ENCODE measurements around the gene HSPA5. TPM values are rescaled to one million over a fixed set of nuclear protein-coding genes. Genes with fewer than 3 reads are reported as not detected.

Gene HSPA5
- total RNA-seq, 1 donor from 2014 or later: 410 TPM

DNA sequence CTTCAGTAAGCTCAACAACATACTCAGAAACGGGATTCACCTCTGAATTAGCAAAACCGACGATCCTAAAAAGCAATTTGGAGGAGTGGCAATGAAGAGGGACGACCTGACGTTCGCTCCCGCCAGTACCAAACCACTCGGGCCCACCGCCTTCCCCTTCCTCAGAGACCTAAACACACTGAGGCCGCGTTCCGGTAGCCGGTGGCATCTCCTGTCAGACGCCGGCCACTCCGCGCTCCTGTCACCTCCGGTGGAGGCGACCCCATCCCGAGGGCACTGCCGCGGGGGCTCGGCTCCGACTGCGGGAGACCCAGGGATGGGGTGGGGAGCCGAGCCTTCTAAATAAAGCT, 52.2 kb downstream of the HSPA5 start:
- Histone ChIP-seq H3K4me3 (ENCODE audit: low read depth, low read length) (peak overlapping the region; percentile 91), H3K27me3 (ENCODE audit: control insufficient read depth, insufficient read depth, low read length) (no peaks in the 10 kb centered on the region), H3K36me3 (ENCODE audit: control insufficient read depth, insufficient read depth, low read length) (no peaks in the 10 kb centered on the region)
- TF ChIP-seq, protein P1, sequence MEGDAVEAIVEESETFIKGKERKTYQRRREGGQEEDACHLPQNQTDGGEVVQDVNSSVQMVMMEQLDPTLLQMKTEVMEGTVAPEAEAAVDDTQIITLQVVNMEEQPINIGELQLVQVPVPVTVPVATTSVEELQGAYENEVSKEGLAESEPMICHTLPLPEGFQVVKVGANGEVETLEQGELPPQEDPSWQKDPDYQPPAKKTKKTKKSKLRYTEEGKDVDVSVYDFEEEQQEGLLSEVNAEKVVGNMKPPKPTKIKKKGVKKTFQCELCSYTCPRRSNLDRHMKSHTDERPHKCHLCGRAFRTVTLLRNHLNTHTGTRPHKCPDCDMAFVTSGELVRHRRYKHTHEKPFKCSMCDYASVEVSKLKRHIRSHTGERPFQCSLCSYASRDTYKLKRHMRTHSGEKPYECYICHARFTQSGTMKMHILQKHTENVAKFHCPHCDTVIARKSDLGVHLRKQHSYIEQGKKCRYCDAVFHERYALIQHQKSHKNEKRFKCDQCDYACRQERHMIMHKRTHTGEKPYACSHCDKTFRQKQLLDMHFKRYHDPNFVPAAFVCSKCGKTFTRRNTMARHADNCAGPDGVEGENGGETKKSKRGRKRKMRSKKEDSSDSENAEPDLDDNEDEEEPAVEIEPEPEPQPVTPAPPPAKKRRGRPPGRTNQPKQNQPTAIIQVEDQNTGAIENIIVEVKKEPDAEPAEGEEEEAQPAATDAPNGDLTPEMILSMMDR (IDR thresholded peaks at IDR 0.05; ENCODE audit: insufficient read depth, low read length, poor library complexity, severe bottlenecking): no peak
- no peak for DNase-seq (ENCODE audit: low read depth)

Other genes with a start within 250 kb of the HSPA5 start
- gene SCAI, start 97.8 kb downstream of the HSPA5 start, total RNA-seq: 2.3 and 5.8 TPM in 2 replicates
- gene PPP6C, start 51.5 kb downstream of the HSPA5 start, total RNA-seq: 24.7 and 25.3 TPM in 2 replicates
- gene RABEPK, start 40.8 kb downstream of the HSPA5 start, total RNA-seq: 19.8 and 24.2 TPM in 2 replicates
- gene GAPVD1, start 20.5 kb upstream of the HSPA5 start, total RNA-seq: 30.4 and 36.7 TPM in 2 replicates